Gastrocnemius medialis (tissue), 4 donors: ENCODE measurements around the gene MYO3B.

Experiments used
- POLR2A ChIP-seq, 2 donors: fragments of 450-650 bp; IDR thresholded peaks; one replicate each; pipeline ENCODE4 v1.6.1; 2017; ENCODE audit warnings: antibody characterized with exemption in 2 of 2, mild to moderate bottlenecking in 2 of 2, moderate library complexity in 2 of 2
- TF ChIP-seq, protein P1 (sequence below), 5 experiments: fragments of 450-650 bp in 3 of 5; fragments of 200-600 bp in 2 of 5; sonication (generic) in 2 of 5; IDR thresholded peaks in 4 of 5; conservative IDR thresholded peaks in 1 of 5; 1 replicate in 4 of 5; 2 replicates in 1 of 5; pipeline ENCODE4 v1.5.1; 2016 to 2019; ENCODE audit warnings: antibody characterized with exemption in 5 of 5, mild to moderate bottlenecking in 3 of 5, moderate library complexity in 3 of 5

DNA sequence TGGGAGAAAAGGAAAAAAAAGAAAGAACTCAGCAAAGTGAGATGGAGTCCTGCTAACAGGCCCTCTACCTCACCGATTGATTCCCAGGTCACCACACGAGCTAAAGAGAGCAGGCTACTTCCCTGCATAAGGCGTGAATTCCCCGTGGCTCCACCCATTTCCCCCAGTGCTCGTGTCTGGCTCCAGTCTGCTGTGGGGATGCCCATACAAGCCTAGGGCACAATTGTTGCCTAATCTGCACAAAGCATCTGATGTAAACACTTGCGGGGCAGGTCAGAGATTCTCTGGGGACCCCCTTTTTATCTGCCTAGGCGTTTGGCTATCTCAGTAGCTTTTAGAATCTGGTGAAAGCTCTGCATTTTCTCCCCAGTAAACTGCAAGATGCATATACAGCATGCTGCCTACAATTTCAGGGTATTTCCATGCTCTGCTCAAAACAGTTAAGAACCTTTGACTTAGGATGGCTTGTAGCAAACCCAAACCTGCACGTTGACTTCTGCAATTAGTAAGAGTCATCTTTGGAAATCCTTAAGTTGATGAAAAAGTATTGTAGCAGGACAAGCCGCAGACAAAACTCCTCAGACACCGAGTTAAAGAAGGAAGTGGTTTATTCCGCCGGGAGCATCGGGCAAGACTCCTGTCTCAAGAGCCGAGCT lies 34.8 kb downstream of the MYO3B start:
- TF ChIP-seq POLR2A (IDR thresholded peaks at IDR 0.05): no peak
- TF ChIP-seq, protein P1, sequence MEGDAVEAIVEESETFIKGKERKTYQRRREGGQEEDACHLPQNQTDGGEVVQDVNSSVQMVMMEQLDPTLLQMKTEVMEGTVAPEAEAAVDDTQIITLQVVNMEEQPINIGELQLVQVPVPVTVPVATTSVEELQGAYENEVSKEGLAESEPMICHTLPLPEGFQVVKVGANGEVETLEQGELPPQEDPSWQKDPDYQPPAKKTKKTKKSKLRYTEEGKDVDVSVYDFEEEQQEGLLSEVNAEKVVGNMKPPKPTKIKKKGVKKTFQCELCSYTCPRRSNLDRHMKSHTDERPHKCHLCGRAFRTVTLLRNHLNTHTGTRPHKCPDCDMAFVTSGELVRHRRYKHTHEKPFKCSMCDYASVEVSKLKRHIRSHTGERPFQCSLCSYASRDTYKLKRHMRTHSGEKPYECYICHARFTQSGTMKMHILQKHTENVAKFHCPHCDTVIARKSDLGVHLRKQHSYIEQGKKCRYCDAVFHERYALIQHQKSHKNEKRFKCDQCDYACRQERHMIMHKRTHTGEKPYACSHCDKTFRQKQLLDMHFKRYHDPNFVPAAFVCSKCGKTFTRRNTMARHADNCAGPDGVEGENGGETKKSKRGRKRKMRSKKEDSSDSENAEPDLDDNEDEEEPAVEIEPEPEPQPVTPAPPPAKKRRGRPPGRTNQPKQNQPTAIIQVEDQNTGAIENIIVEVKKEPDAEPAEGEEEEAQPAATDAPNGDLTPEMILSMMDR (IDR thresholded peaks at IDR 0.05 in 4 of 5, conservative IDR thresholded peaks at IDR 0.05 in 1 of 5): no peak
